Activated CD8-positive, alpha-beta memory T cell treated with anti-CD3 and anti-CD28 coated beads for 1 hour (primary cell): ENCODE data around the gene ZNF683.
"Not testable (repeated sequence)": the region's sequence is repeated elsewhere in the genome, so short reads cannot be mapped to it uniquely, and the experiment has no call there.

Source experiments
- DNase-seq, 2 donors: peaks; one replicate each; pipeline ENCODE4 v3.0.0-alpha.2; 2020; ENCODE audit warnings: low read depth in 1 of 2; ENCODE audit errors: extremely low read depth in 1 of 2

ZNF683 gene

GRCh38 chr1:26372611-26373010 is at the start of gene ZNF683:
TSS of gene ZNF683 (minus strand) at chr1:26372750. CDS start at chr1:26368571, 4,179 bp downstream.
- not testable (repeated sequence) for DNase-seq

- DNase-seq: no peak
These were observed 46.9 kb upstream of the ZNF683 start for GRCh38 chr1:26419494-26419893.

GRCh38 chr1:26418865-26419349 is 46.4 kb upstream of the ZNF683 start:
- no peak for DNase-seq

- DNase-seq: peak; percentile 57 to 78
These were observed 44.7 kb upstream of the ZNF683 start for GRCh38 chr1:26417111-26417759.

GRCh38 chr1:26413031-26413430 is 40.5 kb upstream of the ZNF683 start:
- no peak for DNase-seq

- DNase-seq: no peak
These were observed 39.8 kb upstream of the ZNF683 start for GRCh38 chr1:26412180-26412840.

GRCh38 chr1:26411624-26412074 is 39.1 kb upstream of the ZNF683 start:
- DNase-seq: no peak

- no peak for DNase-seq
These were observed 38.4 kb upstream of the ZNF683 start, which contains the start of gene LIN28A for GRCh38 chr1:26410706-26411623. TSS of gene LIN28A (plus strand) at chr1:26410817. CDS start at chr1:26410892, 75 bp downstream.

- DNase-seq: no peak
These were observed 36.7 kb upstream of the ZNF683 start for GRCh38 chr1:26409191-26409807.

- peak; percentile 48 to 66 for DNase-seq
These were observed 36.1 kb upstream of the ZNF683 start for GRCh38 chr1:26408604-26409003.

- no peak for DNase-seq
These were observed 32.8 kb upstream of the ZNF683 start for GRCh38 chr1:26405281-26405915.

GRCh38 chr1:26404641-26405040 is 32.1 kb upstream of the ZNF683 start:
- DNase-seq: no peak

- DNase-seq: no peak
These were observed 31.1 kb upstream of the ZNF683 start for GRCh38 chr1:26403656-26404055.

- DNase-seq: no peak
These were observed 29.3 kb upstream of the ZNF683 start for GRCh38 chr1:26401891-26402290.

- DNase-seq: no peak
These were observed 26.5 kb upstream of the ZNF683 start for GRCh38 chr1:26399034-26399433.

- no peak for DNase-seq
These were observed 23.2 kb upstream of the ZNF683 start for GRCh38 chr1:26395754-26396153.

GRCh38 chr1:26391450-26391849 is 18.9 kb upstream of the ZNF683 start:
- DNase-seq: no peak

GRCh38 chr1:26389604-26390247 is 17.2 kb upstream of the ZNF683 start:
- DNase-seq: no peak

- DNase-seq: no peak
These were observed 16.4 kb upstream of the ZNF683 start for GRCh38 chr1:26388791-26389445.
